ENCODE measurements around the gene EYA3.

Gene EYA3

GRCh38 chr1:28088168-28088961, at the start of gene EYA3:
Gene EYA3, minus strand, starts transcription at chr1:28088610. Its CDS starts 30,584 bp downstream, at chr1:28058026.
- TF ChIP-seq CTCF (IDR thresholded peaks at IDR 0.05), result no peak
- no peak for TF ChIP-seq ZFX (IDR thresholded peaks at IDR 0.05; ENCODE audit: borderline replicate concordance)
- peak within 1 kb of the TSS; percentile 94 for H3K27ac ChIP-seq

GRCh38 chr1:28136922-28137613, 48.7 kb upstream of the EYA3 start:
- no peak overlapping the region for H3K27ac ChIP-seq

GRCh38 chr1:28136169-28136921, 47.9 kb upstream of the EYA3 start:
- no peak for TF ChIP-seq CTCF (IDR thresholded peaks at IDR 0.05)
- no peak overlapping the region for H3K27ac ChIP-seq

More at GRCh38 chr1:28136922-28137613, 48.7 kb upstream of the EYA3 start:
- TF ChIP-seq CTCF (IDR thresholded peaks at IDR 0.05), result no peak
- no peak for TF ChIP-seq ZFX (IDR thresholded peaks at IDR 0.05; ENCODE audit: borderline replicate concordance)

- no peak for TF ChIP-seq CTCF (IDR thresholded peaks at IDR 0.05)
- TF ChIP-seq ZFX (IDR thresholded peaks at IDR 0.05; ENCODE audit: borderline replicate concordance), result no peak
Measured at GRCh38 chr1:28135371-28136168, 47.2 kb upstream of the EYA3 start.

GRCh38 chr1:28134651-28135207, 46.3 kb upstream of the EYA3 start:
- TF ChIP-seq CTCF (IDR thresholded peaks at IDR 0.05) (no peak), ZFX (IDR thresholded peaks at IDR 0.05; ENCODE audit: borderline replicate concordance) (no peak)
- no peak overlapping the region for H3K27ac ChIP-seq

More at GRCh38 chr1:28135371-28136168, 47.2 kb upstream of the EYA3 start:
- H3K27ac ChIP-seq, result no peak overlapping the region

Data from 22Rv1 (cell line).